Naive B cell (primary cell): ENCODE results near the gene APOL3. TPM values are rescaled to one million over a fixed set of nuclear protein-coding genes. Genes with fewer than 3 reads are reported as not detected.
"Not testable (repeated sequence)": the region's sequence is repeated elsewhere in the genome, so short reads cannot be mapped to it uniquely, and the experiment has no call there.

Source experiments
- ATAC-seq, 2 donors: fragments of 150-1000 bp; cut with Tn5 transposase; 2 replicates each; pipeline ENCODE4 v1.10.0; 2021; ENCODE audit warnings: low read depth in 2 of 2, mild to moderate bottlenecking in 2 of 2, moderate library complexity in 2 of 2
- DNase-seq: peaks from one replicate; pipeline ENCODE4 v3.0.0; 2022
- H3K27ac Mint-ChIP-seq, 6 donors: one replicate each; pipeline ENCODE4 v1.8.0; 2020 to 2022; ENCODE audit warnings: mild to moderate bottlenecking in 6 of 6, mixed read lengths in 6 of 6, moderate library complexity in 5 of 6, inconsistent platforms in 2 of 6
- H3K27me3 Mint-ChIP-seq, 3 donors: one replicate each; pipeline ENCODE4 v1.8.0; 2021 to 2022; ENCODE audit warnings: mixed read lengths in 3 of 3, mild to moderate bottlenecking in 1 of 3
- H3K36me3 Mint-ChIP-seq, 2 donors: one replicate each; pipeline ENCODE4 v1.8.0; 2020 to 2022; ENCODE audit warnings: mixed read lengths in 2 of 2, inconsistent platforms in 1 of 2, mild to moderate bottlenecking in 1 of 2
- H3K4me1 Mint-ChIP-seq, 3 donors: one replicate each; pipeline ENCODE4 v1.8.0; 2020 to 2022; ENCODE audit warnings: mixed read lengths in 3 of 3, inconsistent platforms in 1 of 3, mild to moderate bottlenecking in 1 of 3, moderate library complexity in 1 of 3
- H3K4me3 Mint-ChIP-seq, 8 donors: one replicate each; pipeline ENCODE4 v1.8.0; 2020 to 2022; ENCODE audit warnings: mild to moderate bottlenecking in 8 of 8, mixed read lengths in 8 of 8, moderate library complexity in 8 of 8, inconsistent platforms in 2 of 8
- H3K9me3 Mint-ChIP-seq, 7 donors: one replicate each; pipeline ENCODE4 v1.8.0; 2020 to 2022; ENCODE audit warnings: mixed read lengths in 7 of 7, mild to moderate bottlenecking in 5 of 7, inconsistent platforms in 2 of 7, moderate library complexity in 1 of 7
- polyA plus RNA-seq, 6 donors: library from polyadenylated mRNA; unstranded; fragments of 300-500 nt; fragmentation: Illumina TruSeq; gene quantifications; one replicate each; pipeline ENCODE4 v1.2.3, GENCODE V29; 2021; ENCODE audit warnings: low read depth in 6 of 6

The APOL3 gene
- polyA plus RNA-seq, 6 donors from 2014 or later, result 15.5 to 41.3 (median 31.7) TPM

DNA sequence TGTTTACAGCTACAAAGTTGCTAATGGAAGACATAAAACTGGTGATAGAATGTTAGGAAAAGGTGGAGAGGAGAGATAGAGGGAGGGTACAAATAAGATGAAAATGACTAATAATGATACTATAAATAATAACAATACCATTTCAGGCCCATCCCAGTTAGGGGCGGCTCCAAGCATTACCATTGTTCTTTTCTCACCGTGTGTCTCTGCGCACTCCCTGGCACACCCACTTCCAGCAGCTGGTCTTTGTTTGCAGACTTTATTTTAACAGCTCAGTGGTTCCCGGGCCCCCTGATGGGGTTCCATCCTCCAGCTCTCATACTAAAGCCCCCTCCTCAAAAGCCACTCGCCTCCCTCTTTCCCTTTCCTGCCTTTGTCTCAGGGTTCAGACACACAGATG lies 40.5 kb upstream of the APOL3 start:
- Mint-ChIP-seq H3K27me3 (peaks cover 16 to 35% (median 33%) of the 10 kb centered on the region in 3 donors), H3K4me1 (peaks cover 11 to 37% (median 21%) of the 10 kb centered on the region in 3 donors)
- not testable (repeated sequence) for H3K4me3 Mint-ChIP-seq, H3K36me3 Mint-ChIP-seq, DNase-seq, H3K9me3 Mint-ChIP-seq, ATAC-seq, H3K27ac Mint-ChIP-seq

DNA sequence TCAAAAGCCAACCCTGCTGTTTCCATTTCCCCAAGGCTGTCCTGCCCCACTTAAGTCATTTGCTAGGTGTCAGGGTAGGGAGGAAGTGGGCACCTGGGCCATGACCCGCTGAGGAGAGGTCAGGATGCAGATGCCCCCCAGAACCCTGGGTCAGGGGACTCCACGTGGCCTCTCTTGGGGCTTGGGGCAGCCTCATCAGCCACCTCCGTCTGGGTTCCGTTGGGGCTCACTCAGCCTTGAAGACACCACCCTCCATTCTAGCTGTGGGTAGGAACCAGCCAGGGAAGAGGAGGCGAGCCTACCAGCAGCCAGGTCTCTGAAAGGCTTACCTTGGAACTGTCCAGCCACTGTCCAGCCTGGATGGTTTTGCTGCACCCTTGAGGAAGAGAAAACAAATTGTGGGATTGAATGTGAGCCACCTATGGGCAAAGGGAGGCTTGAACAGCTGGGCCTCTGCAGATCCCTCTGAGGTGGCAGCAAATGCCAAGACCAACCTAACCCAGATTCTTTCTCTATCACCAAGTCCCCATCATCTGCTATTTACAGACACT lies 38.5 kb upstream of the APOL3 start:
- DNase-seq (no peak), ATAC-seq (no peak)
- H3K27me3 Mint-ChIP-seq, result peaks cover 20 to 34% (median 27%) of the 10 kb centered on the region in 3 donors
- H3K27ac Mint-ChIP-seq, result peak overlapping the region in 1 of 6 donors; percentile 30
- peaks cover 0 to 7% of the 10 kb centered on the region in 2 donors for H3K36me3 Mint-ChIP-seq
- peaks cover 8 to 18% (median 17%) of the 10 kb centered on the region in 3 donors for H3K4me1 Mint-ChIP-seq
- peak overlapping the region in 1 of 8 donors; percentile 44 for H3K4me3 Mint-ChIP-seq
- no peaks in the 10 kb centered on the region for H3K9me3 Mint-ChIP-seq

GRCh38 chr22:36198536-36198935 lies 38.0 kb upstream of the APOL3 start:
- H3K27ac Mint-ChIP-seq, result no peak overlapping the region
- no peak overlapping the region for H3K4me3 Mint-ChIP-seq
- H3K27me3 Mint-ChIP-seq, result peaks cover 20 to 35% (median 23%) of the 10 kb centered on the region in 3 donors
- H3K4me1 Mint-ChIP-seq, result peaks cover 8 to 17% (median 17%) of the 10 kb centered on the region in 3 donors
- ATAC-seq, result no peak
- no peaks in the 10 kb centered on the region for H3K9me3 Mint-ChIP-seq
- DNase-seq, result no peak
- H3K36me3 Mint-ChIP-seq, result peaks cover 0 to 7% of the 10 kb centered on the region in 2 donors

DNA sequence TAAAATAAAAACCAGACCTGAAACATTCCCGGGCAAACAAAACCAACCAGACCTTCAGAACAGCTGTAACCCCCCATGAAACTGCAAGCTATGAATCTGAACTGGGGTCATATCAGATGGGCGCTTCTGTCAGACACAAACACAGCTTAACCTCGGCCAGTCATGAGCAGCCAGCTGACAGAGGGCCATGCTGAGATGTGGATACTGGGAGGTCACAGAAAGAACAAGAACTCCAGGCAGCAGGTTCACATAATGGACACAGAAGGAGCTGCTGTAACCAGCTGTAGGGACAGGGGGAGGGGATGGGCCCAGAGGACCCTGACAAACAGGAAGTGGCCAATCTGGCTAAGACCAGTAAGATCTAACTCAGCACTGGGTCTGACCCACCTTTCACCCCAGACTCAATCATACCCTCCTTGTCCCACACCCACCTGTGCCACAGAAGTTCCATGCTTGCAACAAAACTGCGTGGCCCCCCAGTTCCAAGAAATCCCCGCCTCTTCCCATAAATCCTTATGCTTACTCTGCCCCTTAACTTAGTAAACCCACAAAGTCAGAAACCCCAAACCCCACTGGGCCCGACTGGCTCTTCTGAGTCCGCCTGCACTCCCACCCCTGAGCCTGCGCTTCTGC lies 37.1 kb upstream of the APOL3 start:
- Mint-ChIP-seq H3K4me3 (peak overlapping the region in 2 of 8 donors; percentile 1 to 30), H3K36me3 (peaks cover 0 to 7% of the 10 kb centered on the region in 2 donors), H3K9me3 (no peaks in the 10 kb centered on the region), H3K27ac (peak overlapping the region in 3 of 6 donors; percentile 19 to 92 (median 66)), H3K27me3 (peaks cover 20 to 44% (median 23%) of the 10 kb centered on the region in 3 donors), H3K4me1 (peaks cover 8 to 17% (median 17%) of the 10 kb centered on the region in 3 donors)
- ATAC-seq (no peak), DNase-seq (no peak)

DNA sequence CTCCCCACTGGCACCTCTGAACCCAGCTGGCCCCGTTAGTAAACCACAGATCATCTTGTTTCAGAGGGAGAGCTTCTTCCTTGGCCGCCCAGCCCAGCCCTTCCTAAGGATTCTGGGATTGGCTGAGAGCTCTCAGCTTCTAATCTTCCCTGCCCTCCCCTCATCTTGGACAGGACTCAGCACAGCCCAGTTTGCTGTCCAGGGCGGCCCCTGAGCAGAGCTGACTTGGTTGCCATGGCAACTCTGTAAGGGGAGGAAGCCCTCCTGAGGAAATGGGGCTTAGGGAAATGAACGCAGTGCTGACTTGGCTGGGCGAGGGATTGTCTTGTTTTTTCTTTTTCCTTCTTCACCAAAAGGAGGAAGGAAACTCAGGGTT lies 36.5 kb upstream of the APOL3 start:
- H3K9me3 Mint-ChIP-seq, result no peaks in the 10 kb centered on the region
- ATAC-seq (no peak), DNase-seq (no peak)
- H3K4me3 Mint-ChIP-seq, result no peak overlapping the region
- peaks cover 20 to 43% (median 23%) of the 10 kb centered on the region in 3 donors for H3K27me3 Mint-ChIP-seq
- H3K36me3 Mint-ChIP-seq, result peaks cover 0 to 7% of the 10 kb centered on the region in 2 donors
- peaks cover 8 to 17% (median 17%) of the 10 kb centered on the region in 3 donors for H3K4me1 Mint-ChIP-seq
- peak overlapping the region in 1 of 6 donors; percentile 33 for H3K27ac Mint-ChIP-seq

DNA sequence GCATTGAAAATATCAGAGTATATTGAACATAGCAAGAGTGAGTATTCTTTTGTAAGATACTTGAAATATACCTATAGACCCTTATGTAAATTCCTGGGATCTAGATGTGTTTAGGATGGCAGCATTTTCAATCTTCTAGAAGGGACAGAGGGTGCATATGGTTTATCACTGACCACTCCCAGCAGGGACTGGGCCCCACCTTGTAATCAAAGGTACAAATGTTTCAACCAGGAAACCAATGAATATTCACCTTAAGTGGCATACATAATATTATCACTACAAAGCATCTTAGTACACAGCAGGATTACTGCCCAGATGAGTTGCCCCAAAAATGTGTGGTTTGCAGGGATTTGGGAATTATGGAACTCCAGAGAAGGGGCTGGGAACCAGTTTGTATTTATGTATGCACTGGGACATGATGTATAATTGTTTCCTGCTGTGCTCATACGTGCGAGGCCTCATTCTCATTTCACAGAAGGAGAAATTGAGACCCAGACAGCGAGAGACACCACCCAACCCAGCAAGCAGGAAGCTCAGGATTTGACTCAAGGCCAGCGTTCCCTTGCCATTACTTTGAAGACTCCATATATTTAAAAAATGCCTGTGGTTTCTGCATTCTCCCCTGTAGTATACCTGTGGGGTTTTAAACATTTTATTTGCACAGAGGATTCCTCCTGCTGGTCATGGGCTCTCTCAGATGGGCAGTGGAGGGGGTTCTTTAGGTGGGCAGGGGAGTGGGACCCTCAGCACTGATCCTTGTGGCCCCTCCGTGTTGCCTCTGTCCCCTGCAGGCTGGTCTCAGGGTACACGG lies 35.9 kb upstream of the APOL3 start:
- ATAC-seq (no peak), DNase-seq (no peak)
- Mint-ChIP-seq H3K9me3 (no peaks in the 10 kb centered on the region), H3K27me3 (peaks cover 20 to 41% (median 23%) of the 10 kb centered on the region in 3 donors), H3K27ac (no peak overlapping the region), H3K4me3 (no peak overlapping the region), H3K4me1 (peaks cover 8 to 17% (median 17%) of the 10 kb centered on the region in 3 donors), H3K36me3 (peaks cover 0 to 7% of the 10 kb centered on the region in 2 donors)

DNA sequence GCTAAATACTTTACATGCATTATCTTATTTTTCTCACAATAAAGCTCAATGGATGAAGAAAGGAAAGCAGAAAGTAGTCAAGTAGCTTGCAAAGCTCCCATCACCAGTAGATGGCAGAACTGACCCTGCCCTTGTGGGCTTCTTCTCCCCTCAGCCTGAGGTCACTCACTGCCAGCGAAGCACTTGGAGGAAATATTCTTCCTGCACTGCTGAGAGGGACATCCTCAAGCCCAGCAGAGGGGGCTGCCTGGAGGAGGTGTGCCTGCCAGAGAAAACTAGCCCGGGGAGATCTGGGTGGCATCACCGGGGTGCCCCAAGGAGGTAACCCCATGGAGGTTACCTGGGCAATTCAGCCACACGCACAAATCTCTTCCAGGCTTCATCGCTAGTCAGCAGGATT lies 34.4 kb upstream of the APOL3 start:
- Mint-ChIP-seq H3K36me3 (peaks cover 0 to under 1% of the 10 kb centered on the region in 2 donors), H3K4me1 (peaks cover 8 to 17% (median 17%) of the 10 kb centered on the region in 3 donors), H3K27me3 (peaks cover 16 to 43% (median 16%) of the 10 kb centered on the region in 3 donors), H3K9me3 (no peaks in the 10 kb centered on the region), H3K4me3 (no peak overlapping the region), H3K27ac (no peak overlapping the region)
- ATAC-seq (no peak), DNase-seq (peak; percentile 14)

- ATAC-seq (no peak), DNase-seq (no peak)
- no peak overlapping the region for H3K27ac Mint-ChIP-seq
- peaks cover 0 to 7% of the 10 kb centered on the region in 2 donors for H3K36me3 Mint-ChIP-seq
- H3K27me3 Mint-ChIP-seq, result peaks cover 14 to 49% (median 22%) of the 10 kb centered on the region in 3 donors
- peaks cover 8 to 17% (median 17%) of the 10 kb centered on the region in 3 donors for H3K4me1 Mint-ChIP-seq
- no peak overlapping the region for H3K4me3 Mint-ChIP-seq
- no peaks in the 10 kb centered on the region for H3K9me3 Mint-ChIP-seq
These were observed 33.8 kb upstream of the APOL3 start for GRCh38 chr22:36194385-36194784.

DNA sequence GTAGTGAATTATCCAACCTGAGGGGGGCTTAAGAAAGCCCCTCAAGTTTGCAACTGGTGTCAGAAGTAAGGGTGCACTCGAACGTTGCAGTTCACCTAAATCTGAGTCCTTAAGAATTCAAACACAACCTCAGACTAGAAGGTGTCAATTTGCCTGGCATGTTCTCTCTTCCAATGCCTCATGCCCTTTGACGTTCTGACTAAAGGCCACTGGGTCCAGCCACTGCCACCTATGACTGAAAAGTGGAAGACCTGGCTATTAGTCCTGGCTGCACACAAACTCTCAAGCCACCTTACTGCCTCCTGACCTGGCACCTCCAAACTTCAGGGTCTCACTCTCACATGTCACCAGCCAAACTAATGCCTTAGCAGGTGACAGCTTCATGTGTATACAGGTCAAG lies 33.0 kb upstream of the APOL3 start:
- H3K9me3 Mint-ChIP-seq, result no peaks in the 10 kb centered on the region
- DNase-seq (no peak), ATAC-seq (no peak)
- no peak overlapping the region for H3K27ac Mint-ChIP-seq
- peaks cover 12 to 55% (median 21%) of the 10 kb centered on the region in 3 donors for H3K27me3 Mint-ChIP-seq
- H3K4me3 Mint-ChIP-seq, result no peak overlapping the region
- H3K4me1 Mint-ChIP-seq, result peaks cover 8 to 17% (median 16%) of the 10 kb centered on the region in 3 donors
- H3K36me3 Mint-ChIP-seq, result peaks cover 0 to 8% of the 10 kb centered on the region in 2 donors

GRCh38 chr22:36193171-36193570 lies 32.6 kb upstream of the APOL3 start:
- Mint-ChIP-seq H3K27ac (peak overlapping the region in 1 of 6 donors; percentile 50), H3K36me3 (peaks cover 3 to 8% of the 10 kb centered on the region in 2 donors), H3K4me3 (no peak overlapping the region), H3K9me3 (no peaks in the 10 kb centered on the region), H3K4me1 (peaks cover 6 to 15% (median 12%) of the 10 kb centered on the region in 3 donors), H3K27me3 (peaks cover 10 to 51% (median 17%) of the 10 kb centered on the region in 3 donors)
- ATAC-seq, result no peak
- no peak for DNase-seq

DNA sequence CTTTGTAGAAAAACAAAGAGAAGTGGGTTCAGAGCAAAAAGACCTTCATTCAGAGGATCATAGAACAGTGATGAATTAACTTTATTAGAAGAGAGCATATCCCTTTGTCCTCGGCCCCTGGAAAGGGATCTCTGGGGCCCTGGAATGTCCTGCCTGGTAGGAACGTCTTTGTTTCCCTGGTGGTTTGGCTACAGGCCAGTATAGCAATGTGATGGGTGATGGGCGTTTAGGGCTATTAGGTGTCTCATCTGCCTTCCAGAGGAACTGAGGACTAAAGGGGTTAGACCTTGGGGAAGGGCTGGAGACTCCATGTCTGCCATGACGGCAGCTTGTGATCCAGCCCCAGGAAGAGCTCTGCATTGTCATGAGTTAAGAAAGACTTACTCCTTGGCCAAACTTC lies 32.0 kb upstream of the APOL3 start:
- Mint-ChIP-seq H3K9me3 (no peaks in the 10 kb centered on the region), H3K4me1 (peaks cover 0 to 8% (median 6%) of the 10 kb centered on the region in 3 donors), H3K36me3 (peaks cover 4 to 8% of the 10 kb centered on the region in 2 donors), H3K27ac (peak overlapping the region in 1 of 6 donors; percentile 39), H3K27me3 (peaks cover 8 to 45% (median 11%) of the 10 kb centered on the region in 3 donors), H3K4me3 (no peak overlapping the region)
- DNase-seq (no peak), ATAC-seq (no peak)

DNA sequence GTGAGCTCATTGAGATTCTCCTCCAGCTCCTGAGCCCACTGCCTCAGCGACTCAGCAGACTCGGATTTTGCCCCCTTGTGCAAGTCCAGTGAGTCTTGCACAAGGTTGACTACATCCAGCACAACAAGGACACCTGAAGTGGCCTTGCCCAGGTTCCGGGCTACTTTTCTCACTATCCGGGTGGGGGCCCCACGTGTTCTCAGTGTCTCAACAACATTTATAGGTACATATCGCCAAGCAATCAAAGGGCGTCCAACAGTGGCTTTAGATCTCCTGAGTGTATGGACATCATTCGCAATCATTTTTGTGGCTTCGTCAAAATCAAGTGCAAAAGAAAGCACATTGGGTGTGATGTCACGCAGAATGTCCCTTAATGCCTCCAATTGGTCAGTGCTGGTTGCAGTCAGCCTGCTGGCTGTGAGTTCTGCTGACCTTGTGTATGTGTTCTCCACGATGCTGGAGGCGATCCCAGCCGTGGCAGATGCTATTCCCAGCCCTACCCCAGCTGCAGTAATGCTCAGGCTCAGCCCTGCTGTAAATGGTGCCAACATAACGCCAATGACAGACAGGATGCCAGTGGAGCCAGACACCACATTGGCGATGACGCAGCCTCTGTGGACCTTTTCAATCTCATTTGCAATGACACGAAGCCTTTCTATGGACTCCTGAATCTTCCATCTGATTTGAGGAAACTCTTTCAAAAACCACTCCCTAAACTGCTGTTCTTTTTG lies 30.7 kb upstream of the APOL3 start:
- Mint-ChIP-seq H3K36me3 (peaks cover 4 to 8% of the 10 kb centered on the region in 2 donors), H3K27me3 (peaks cover 4 to 39% (median 10%) of the 10 kb centered on the region in 3 donors), H3K27ac (peak overlapping the region in 1 of 6 donors; percentile 20), H3K4me3 (no peak overlapping the region), H3K4me1 (no peaks in the 10 kb centered on the region), H3K9me3 (no peaks in the 10 kb centered on the region)
- no peak for ATAC-seq
- DNase-seq, result no peak

GRCh38 chr22:36187862-36188261 lies 27.3 kb upstream of the APOL3 start:
- Mint-ChIP-seq H3K27me3 (peaks cover 0 to 25% (median 10%) of the 10 kb centered on the region in 3 donors), H3K4me3 (peak overlapping the region in 1 of 8 donors; percentile 46)
- not testable (repeated sequence) for DNase-seq, H3K4me1 Mint-ChIP-seq, ATAC-seq, H3K27ac Mint-ChIP-seq, H3K36me3 Mint-ChIP-seq, H3K9me3 Mint-ChIP-seq
